ENCODE measurements around the gene S100B.
"Not testable (repeated sequence)": the region's sequence is repeated elsewhere in the genome, so short reads cannot be mapped to it uniquely, and the experiment has no call there.

Gene S100B

DNA sequence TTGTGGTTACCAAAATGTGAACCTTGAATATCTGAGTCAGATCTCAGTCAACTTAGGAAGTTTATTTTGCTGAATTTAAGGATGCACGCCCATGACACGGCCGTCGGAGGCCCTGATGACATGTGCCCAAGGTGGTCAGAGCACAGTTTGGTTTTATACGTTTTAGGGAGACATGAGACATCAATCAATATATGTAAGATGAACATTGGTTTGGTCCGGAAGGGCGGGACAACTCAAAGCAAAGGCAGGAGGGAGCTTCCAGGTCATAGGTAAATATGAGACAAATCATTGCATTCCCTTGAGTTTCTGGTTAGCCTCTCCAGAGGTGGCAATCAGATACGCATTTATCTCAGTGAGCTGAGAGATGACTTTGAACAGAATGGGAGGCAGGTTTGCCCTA, 29.5 kb upstream of the S100B start:
- Mint-ChIP-seq H3K9me3 (peaks cover 4% of the 10 kb centered on the region), H3K27ac (peak overlapping the region; percentile 97), H3K4me3 (peak overlapping the region; percentile 92), H3K36me3 (ENCODE audit: low read depth) (peaks cover 8% of the 10 kb centered on the region), H3K4me1 (peaks cover 40% of the 10 kb centered on the region), H3K27me3 (ENCODE audit: low read depth, poor library complexity) (peaks cover 6% of the 10 kb centered on the region)
- TF ChIP-seq, protein P1, sequence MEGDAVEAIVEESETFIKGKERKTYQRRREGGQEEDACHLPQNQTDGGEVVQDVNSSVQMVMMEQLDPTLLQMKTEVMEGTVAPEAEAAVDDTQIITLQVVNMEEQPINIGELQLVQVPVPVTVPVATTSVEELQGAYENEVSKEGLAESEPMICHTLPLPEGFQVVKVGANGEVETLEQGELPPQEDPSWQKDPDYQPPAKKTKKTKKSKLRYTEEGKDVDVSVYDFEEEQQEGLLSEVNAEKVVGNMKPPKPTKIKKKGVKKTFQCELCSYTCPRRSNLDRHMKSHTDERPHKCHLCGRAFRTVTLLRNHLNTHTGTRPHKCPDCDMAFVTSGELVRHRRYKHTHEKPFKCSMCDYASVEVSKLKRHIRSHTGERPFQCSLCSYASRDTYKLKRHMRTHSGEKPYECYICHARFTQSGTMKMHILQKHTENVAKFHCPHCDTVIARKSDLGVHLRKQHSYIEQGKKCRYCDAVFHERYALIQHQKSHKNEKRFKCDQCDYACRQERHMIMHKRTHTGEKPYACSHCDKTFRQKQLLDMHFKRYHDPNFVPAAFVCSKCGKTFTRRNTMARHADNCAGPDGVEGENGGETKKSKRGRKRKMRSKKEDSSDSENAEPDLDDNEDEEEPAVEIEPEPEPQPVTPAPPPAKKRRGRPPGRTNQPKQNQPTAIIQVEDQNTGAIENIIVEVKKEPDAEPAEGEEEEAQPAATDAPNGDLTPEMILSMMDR (IDR thresholded peaks at IDR 0.05) = no peak
- no peak for DNase-seq

GRCh38 chr21:46633566-46633965, 28.7 kb upstream of the S100B start:
- TF ChIP-seq, protein P1 (IDR thresholded peaks at IDR 0.05) = no peak
- peak overlapping the region; percentile 6 for H3K4me3 Mint-ChIP-seq
- peaks cover 4% of the 10 kb centered on the region for H3K9me3 Mint-ChIP-seq
- no peak overlapping the region for H3K27ac Mint-ChIP-seq
- DNase-seq = no peak
- no peaks in the 10 kb centered on the region for H3K36me3 Mint-ChIP-seq (ENCODE audit: low read depth)
- peaks cover 33% of the 10 kb centered on the region for H3K4me1 Mint-ChIP-seq
- H3K27me3 Mint-ChIP-seq (ENCODE audit: low read depth, poor library complexity) = peaks cover 6% of the 10 kb centered on the region

GRCh38 chr21:46630915-46631314, 26.0 kb upstream of the S100B start:
- H3K36me3 Mint-ChIP-seq (ENCODE audit: low read depth); H3K4me3 Mint-ChIP-seq; DNase-seq; H3K4me1 Mint-ChIP-seq; H3K27ac Mint-ChIP-seq: not testable (repeated sequence)
- Mint-ChIP-seq H3K9me3 (peaks cover 18% of the 10 kb centered on the region), H3K27me3 (ENCODE audit: low read depth, poor library complexity) (peaks cover 12% of the 10 kb centered on the region)

GRCh38 chr21:46628868-46629267, 24.0 kb upstream of the S100B start:
- Mint-ChIP-seq H3K27ac (no peak overlapping the region), H3K9me3 (peaks cover 28% of the 10 kb centered on the region), H3K4me1 (no peaks in the 10 kb centered on the region), H3K27me3 (ENCODE audit: low read depth, poor library complexity) (peaks cover 12% of the 10 kb centered on the region), H3K36me3 (ENCODE audit: low read depth) (no peaks in the 10 kb centered on the region), H3K4me3 (no peak overlapping the region)
- no peak for DNase-seq
- TF ChIP-seq, protein P1 (IDR thresholded peaks at IDR 0.05) = no peak

DNA sequence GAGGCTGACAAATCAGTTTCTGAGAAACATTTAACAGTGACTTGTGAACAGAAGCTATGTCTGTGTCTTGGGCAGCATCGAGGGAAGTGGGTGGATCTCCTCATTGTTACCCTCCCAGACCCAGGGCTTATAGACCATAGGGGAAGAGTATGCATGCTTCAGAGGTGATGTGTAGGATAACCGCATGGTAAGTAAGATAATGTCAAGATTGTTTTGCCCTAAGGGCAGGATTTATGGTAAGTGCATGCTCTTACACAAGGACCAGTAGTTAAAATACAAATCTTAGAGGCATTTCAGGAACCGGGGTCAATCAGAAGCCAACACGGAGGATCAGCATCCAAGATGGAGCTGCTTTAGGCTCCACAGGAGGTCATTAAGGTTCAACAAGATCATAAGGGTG, 22.8 kb upstream of the S100B start:
- Mint-ChIP-seq H3K4me3 (no peak overlapping the region), H3K27me3 (ENCODE audit: low read depth, poor library complexity) (peaks cover 12% of the 10 kb centered on the region), H3K9me3 (peaks cover 28% of the 10 kb centered on the region), H3K27ac (no peak overlapping the region), H3K36me3 (ENCODE audit: low read depth) (no peaks in the 10 kb centered on the region), H3K4me1 (no peaks in the 10 kb centered on the region)
- TF ChIP-seq, protein P1 (IDR thresholded peaks at IDR 0.05) = no peak
- DNase-seq = no peak

GRCh38 chr21:46626975-46627501, 22.2 kb upstream of the S100B start:
- Mint-ChIP-seq H3K4me1 (no peaks in the 10 kb centered on the region), H3K36me3 (ENCODE audit: low read depth) (no peaks in the 10 kb centered on the region), H3K9me3 (peaks cover 28% of the 10 kb centered on the region), H3K4me3 (no peak overlapping the region), H3K27ac (no peak overlapping the region), H3K27me3 (ENCODE audit: low read depth, poor library complexity) (peaks cover 12% of the 10 kb centered on the region)
- DNase-seq = no peak
- TF ChIP-seq, protein P1 (IDR thresholded peaks at IDR 0.05) = no peak
